HEK293 (cell line): Measurements from ENCODE around the gene SULT2B1.

Source experiments
- CTCF ChIP-seq: fragments of 450-650 bp; formaldehyde crosslinking; IDR thresholded peaks from 2 replicates; pipeline ENCODE4 v1.5.1; 2016; ENCODE audit warnings: missing biosample characterization, missing genetic modification characterization
- REST ChIP-seq: fragments of 450-650 bp; formaldehyde crosslinking; IDR thresholded peaks from 2 replicates; pipeline ENCODE4 v1.5.1; 2016; ENCODE audit warnings: missing biosample characterization, missing genetic modification characterization
- SP3 ChIP-seq: fragments of 450-650 bp; formaldehyde crosslinking; IDR thresholded peaks from 2 replicates; pipeline ENCODE4 v1.5.1; 2016; ENCODE audit warnings: missing biosample characterization, missing genetic modification characterization
- YY1 ChIP-seq: fragments of 450-650 bp; formaldehyde crosslinking; IDR thresholded peaks from 2 replicates; pipeline ENCODE4 v1.5.1; 2018; ENCODE audit warnings: missing biosample characterization, missing genetic modification characterization
- ZBTB8A ChIP-seq: fragments of 450-650 bp; formaldehyde crosslinking; IDR thresholded peaks from 2 replicates; pipeline ENCODE4 v1.5.1; 2016; ENCODE audit warnings: missing biosample characterization, missing genetic modification characterization
- ZNF146 ChIP-seq: fragments of 450-650 bp; formaldehyde crosslinking; IDR thresholded peaks from 2 replicates; pipeline ENCODE4 v1.5.1; 2016; ENCODE audit warnings: missing biosample characterization, missing genetic modification characterization
- ZNF155 ChIP-seq: fragments of 450-650 bp; formaldehyde crosslinking; IDR thresholded peaks from 2 replicates; pipeline ENCODE4 v1.5.1; 2016; ENCODE audit warnings: missing biosample characterization, missing genetic modification characterization
- ZNF239 ChIP-seq: fragments of 450-650 bp; formaldehyde crosslinking; IDR thresholded peaks from 2 replicates; pipeline ENCODE4 v1.5.1; 2016; ENCODE audit warnings: missing biosample characterization, missing genetic modification characterization
- ZNF274 ChIP-seq, 2 experiments: fragments of 200-500 bp in 1 of 2; fragments of 450-650 bp in 1 of 2; sonication (Bioruptor generic) in 1 of 2; formaldehyde crosslinking in 1 of 2; IDR thresholded peaks; 2 replicates each; pipeline versions ENCODE4 v1.5.1 to v1.6.1; 2014 to 2016; ENCODE audit warnings: borderline replicate concordance in 1 of 2, inconsistent platforms in 1 of 2, low read length in 1 of 2, missing biosample characterization in 1 of 2, missing genetic modification characterization in 1 of 2
- ZNF335 ChIP-seq: fragments of 450-650 bp; formaldehyde crosslinking; conservative IDR thresholded peaks from 2 replicates; pipeline ENCODE4 v1.5.1; 2016; ENCODE audit warnings: missing biosample characterization, missing genetic modification characterization
- ZNF518A ChIP-seq: fragments of 450-650 bp; formaldehyde crosslinking; conservative IDR thresholded peaks from 2 replicates; pipeline ENCODE4 v1.5.1; 2016; ENCODE audit warnings: low read depth, missing biosample characterization, missing genetic modification characterization
- ZNF777 ChIP-seq: fragments of 450-650 bp; formaldehyde crosslinking; IDR thresholded peaks from 2 replicates; pipeline ENCODE4 v1.5.1; 2017; ENCODE audit warnings: missing biosample characterization, missing genetic modification characterization, borderline replicate concordance

GRCh38 chr19:48634424-48635262 lies 82.7 kb downstream of the SULT2B1 start:
- TF ChIP-seq ZNF777 (tag by site-specific recombination) (no peak), ZBTB8A (tag by site-specific recombination) (peak; percentile 59), ZNF146 (tag by site-specific recombination) (no peak), ZNF335 (tag by site-specific recombination) (peak; percentile 84), CTCF (no peak), SP3 (peak; percentile 83), ZNF274 (IDR thresholded peaks at IDR 0.05; ENCODE audit: low read length) (no peak), ZNF274 (tag by site-specific recombination; IDR thresholded peaks at IDR 0.05; ENCODE audit: borderline replicate concordance) (no peak), ZNF239 (tag by site-specific recombination) (no peak), REST (tag by site-specific recombination) (no peak), ZNF155 (tag by site-specific recombination) (no peak), YY1 (tag by site-specific recombination) (no peak), ZNF518A (tag by site-specific recombination) (no peak)
